ENCODE results near the gene CNTROB.

Gene CNTROB, protein sequence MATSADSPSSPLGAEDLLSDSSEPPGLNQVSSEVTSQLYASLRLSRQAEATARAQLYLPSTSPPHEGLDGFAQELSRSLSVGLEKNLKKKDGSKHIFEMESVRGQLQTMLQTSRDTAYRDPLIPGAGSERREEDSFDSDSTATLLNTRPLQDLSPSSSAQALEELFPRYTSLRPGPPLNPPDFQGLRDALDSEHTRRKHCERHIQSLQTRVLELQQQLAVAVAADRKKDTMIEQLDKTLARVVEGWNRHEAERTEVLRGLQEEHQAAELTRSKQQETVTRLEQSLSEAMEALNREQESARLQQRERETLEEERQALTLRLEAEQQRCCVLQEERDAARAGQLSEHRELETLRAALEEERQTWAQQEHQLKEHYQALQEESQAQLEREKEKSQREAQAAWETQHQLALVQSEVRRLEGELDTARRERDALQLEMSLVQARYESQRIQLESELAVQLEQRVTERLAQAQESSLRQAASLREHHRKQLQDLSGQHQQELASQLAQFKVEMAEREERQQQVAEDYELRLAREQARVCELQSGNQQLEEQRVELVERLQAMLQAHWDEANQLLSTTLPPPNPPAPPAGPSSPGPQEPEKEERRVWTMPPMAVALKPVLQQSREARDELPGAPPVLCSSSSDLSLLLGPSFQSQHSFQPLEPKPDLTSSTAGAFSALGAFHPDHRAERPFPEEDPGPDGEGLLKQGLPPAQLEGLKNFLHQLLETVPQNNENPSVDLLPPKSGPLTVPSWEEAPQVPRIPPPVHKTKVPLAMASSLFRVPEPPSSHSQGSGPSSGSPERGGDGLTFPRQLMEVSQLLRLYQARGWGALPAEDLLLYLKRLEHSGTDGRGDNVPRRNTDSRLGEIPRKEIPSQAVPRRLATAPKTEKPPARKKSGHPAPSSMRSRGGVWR

DNA sequence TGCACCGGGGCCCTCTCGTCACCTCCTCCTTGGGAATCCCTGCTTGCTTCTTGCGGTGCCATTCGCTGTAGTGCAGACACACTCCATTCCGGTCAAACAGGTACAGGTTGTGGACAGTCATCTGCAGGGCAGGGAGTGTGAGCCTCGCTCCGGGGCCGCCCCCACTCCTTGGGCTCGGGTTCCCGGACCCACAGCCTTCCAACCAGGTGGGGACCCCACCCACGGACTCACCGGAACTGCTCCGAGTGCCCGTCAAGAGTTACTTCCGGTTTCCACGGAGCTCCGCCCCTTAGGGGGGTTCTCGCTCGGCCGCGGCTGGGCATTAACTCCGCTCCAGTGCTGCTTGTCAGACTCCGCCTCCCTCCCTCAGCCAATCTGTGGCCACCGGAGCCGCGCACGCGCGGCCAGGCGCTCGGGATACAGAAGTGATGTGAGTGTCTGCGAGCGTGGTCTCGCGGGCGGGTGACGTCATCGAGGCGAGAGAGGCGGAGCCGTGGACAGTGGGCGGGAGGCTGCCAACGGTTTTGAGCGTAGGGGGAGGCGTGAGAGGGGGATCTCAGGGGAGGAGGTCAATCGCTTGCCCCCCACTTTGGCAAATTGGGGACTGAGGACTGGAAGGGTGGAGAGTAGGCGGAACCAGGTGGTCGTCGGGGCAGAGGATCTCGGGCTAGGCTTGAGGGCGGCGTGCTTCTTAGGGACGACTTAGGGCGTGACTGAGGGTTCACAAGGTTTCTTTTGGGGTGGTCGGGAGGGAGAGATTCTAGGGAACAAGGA is at the start of gene CNTROB, which contains the start of gene TRAPPC1:
TSS of gene CNTROB (plus strand) at position 498 of the 774 bp plus-strand sequence. CDS start 874 bp downstream, outside the sequence.
TSS of gene TRAPPC1 (minus strand) at position 238 of the 774 bp plus-strand sequence. CDS start at position 121, 117 bp downstream.
- peak; percentile 99 for DNase-seq (ENCODE audit: low read depth in 2 of 2)

GRCh38 chr17:7882629-7883028 is 49.4 kb upstream of the CNTROB start:
- no peak for DNase-seq (ENCODE audit: low read depth in 2 of 2)

DNA sequence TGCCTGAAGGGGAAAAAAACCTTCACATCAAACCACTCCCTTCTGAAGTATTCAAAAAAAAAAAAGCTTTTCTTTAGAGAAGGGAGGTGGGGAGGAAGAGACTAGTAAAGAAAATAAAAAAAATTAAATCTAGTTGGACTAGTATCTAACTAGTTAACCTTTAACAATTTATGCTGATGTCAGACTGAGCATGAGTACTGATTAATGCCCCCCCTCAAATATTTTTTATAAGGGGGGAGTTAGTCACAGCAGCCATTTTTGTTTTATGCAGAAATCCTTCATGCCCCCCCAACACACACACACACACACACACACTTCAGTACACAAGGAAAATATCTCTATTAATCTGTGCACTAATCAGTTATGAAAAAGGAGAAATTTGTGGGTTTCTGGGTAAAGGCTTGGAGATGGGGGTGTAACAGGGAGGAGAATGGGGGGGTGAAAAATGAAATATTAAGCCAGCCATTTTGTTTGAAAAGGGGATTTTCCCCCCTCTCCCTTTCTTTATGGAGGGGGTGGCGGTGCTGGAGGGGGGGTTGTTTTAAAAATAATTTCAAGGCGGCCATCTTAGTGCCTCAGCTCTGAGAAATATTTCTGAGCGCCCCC is 48.1 kb upstream of the CNTROB start:
- no peak for DNase-seq (ENCODE audit: low read depth in 2 of 2)

DNA sequence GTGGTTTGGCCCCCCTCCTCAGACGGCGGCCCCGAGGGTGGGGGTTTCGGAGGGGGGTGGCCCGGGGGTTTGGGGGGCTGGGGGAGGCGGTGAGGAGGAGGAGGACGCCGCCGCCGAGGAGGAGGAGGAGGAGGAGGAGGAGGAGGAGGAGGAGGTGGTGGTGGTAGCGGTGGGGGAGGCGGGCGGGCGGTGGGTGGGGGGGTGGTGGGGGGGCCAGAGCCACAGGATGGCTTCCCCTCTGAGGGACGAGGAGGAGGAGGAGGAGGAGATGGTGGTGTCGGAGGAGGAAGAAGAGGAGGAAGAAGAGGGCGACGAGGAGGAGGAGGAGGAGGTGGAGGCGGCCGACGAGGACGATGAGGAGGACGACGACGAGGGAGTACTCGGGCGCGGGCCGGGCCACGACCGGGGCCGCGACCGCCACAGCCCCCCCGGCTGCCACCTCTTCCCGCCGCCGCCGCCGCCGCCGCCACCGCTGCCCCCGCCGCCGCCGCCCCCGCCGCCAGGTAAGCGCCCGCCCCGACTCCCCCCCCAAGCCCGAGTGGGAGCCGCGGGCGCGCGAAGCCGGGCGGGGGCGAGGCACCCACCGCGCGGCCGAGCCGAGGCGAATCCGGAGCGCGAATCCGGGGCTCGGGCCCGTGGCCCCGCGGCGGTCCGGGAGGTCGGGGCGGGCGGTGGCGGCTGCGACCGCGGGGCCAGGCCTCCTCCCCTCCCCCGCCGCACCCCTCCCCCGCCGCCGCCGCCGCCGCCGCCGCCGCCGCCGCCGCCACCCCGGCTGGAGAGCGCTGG is 47.2 kb upstream of the CNTROB start:
- DNase-seq (ENCODE audit: low read depth in 2 of 2): no peak

DNA sequence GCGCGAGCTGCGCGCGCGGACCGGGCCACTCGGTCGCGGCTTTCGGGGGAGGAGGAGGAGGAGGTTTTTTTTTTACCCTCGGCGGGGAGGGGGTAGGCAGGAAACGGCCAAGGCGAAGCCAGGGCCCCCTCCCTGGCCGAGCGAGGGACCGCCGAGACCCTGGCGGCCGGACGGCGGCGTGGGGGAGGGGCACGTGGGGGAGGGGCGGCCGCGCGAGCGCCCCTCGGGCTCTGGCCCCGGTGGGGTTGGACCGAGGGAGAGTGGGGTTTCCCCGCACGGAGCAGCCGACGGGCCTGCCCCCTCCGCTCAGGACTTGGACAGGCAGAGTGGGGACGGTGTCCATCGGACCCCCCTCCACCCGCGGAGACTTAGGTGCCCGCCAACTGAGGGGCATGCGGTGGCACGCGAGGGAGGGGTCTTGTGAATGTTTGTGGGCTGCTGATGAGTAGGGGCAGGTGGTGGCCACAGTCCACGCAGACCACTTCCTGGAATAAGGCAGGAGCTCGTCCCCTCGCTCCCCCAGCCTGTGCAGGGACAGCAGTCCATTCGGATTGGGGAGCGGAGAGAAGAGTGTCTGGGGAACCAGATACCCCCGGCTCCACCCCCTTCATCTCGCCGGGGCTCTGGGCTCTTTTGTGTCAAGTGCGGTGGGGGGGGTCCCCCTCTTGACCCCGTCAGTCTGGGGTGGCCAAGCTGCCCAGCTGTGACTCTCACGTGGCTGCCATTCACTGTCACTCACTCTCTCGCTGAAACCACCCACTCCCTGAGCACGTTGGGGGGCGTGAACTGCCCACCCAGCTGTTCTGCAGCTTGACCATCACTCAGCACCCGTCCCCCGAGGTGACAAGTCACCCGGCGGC is 46.4 kb upstream of the CNTROB start:
- DNase-seq (ENCODE audit: low read depth in 2 of 2): peak in 1 of 2 donors; percentile 24

DNA sequence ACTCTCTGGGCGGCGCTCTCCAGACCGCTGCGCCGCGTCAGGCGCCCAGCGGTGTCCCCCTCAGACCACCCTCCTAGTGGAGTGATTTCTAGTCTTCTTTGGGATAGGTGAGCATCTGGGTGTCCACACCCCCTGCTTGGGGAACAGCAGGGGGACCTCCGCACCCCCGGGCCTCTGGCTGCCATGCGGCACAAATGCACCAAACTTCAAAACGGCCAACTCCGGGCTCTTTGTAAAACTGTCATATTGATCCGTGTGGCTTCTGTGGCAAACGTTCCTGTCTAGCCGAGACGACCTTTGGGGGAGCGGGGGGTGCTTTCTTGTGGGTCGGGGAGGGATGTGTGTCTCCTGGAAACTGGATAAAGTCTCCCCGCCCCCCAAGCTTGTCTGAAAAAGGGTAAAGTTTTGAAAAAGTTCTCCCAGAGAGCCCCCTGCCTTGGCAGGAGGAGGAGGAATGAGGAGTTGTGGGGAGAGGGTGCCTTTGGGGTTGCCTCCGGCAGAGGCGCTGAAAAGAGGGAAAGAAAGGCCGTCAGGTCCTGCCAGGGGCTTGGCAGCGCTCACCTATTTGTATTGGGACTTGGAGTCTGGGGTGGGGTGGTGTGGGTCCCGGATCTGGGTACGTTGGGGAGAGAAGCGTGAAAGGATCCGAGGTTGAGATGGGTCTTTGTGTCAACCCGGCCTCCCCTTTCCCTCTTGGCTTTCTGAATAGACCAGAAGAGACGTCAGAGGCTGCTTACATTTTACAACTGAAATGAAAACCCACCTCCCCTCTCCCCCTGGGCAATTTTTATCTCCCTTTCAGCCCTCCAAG is 45.6 kb upstream of the CNTROB start:
- DNase-seq (ENCODE audit: low read depth in 2 of 2): peak; percentile 34 to 36

- no peak for DNase-seq (ENCODE audit: low read depth in 2 of 2)
Measured at GRCh38 chr17:7887038-7887481, 44.9 kb upstream of the CNTROB start.

DNA sequence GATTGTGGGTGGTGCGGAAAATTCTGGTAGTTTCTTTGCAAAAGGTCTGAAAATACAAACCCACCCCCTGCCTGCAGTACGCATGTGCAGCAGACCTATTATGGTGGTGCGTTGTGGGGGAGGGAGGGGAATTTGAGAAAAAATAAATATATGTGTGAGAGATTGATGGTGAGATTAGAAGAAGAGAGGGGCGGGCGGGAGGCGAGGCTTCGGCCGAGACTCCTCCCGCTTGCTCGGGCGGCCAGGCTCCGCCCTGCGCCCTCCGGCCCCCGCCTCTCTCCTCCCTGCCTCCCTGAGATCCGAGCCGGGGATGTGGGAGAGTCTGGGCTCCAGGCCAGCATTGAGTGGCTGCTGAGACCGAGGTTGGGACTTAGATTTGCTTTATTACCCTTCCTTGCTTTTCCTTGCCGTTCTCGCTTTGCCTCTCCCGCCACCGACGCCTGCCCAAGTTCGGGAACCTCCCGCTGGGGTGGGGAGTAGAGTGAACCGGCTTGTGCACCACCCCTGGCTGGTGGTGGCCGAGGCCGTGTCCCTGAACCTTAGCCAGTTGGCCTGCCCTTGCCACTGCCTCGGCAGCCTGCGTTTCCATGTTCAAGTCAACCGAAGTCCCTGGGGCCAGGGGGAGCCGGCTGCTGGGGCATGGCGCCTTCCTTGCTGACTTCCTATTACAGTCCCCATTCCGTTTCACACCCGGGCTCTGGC is 44.4 kb upstream of the CNTROB start:
- peak; percentile 83 to 84 for DNase-seq (ENCODE audit: low read depth in 2 of 2)

- peak; percentile 30 to 50 for DNase-seq (ENCODE audit: low read depth in 2 of 2)
Measured at GRCh38 chr17:7888184-7888920, 43.7 kb upstream of the CNTROB start, which contains the start of gene CHD3. Gene CHD3, plus strand, starts transcription at chr17:7888789. Its CDS starts 212 bp downstream, at chr17:7889001.

DNA sequence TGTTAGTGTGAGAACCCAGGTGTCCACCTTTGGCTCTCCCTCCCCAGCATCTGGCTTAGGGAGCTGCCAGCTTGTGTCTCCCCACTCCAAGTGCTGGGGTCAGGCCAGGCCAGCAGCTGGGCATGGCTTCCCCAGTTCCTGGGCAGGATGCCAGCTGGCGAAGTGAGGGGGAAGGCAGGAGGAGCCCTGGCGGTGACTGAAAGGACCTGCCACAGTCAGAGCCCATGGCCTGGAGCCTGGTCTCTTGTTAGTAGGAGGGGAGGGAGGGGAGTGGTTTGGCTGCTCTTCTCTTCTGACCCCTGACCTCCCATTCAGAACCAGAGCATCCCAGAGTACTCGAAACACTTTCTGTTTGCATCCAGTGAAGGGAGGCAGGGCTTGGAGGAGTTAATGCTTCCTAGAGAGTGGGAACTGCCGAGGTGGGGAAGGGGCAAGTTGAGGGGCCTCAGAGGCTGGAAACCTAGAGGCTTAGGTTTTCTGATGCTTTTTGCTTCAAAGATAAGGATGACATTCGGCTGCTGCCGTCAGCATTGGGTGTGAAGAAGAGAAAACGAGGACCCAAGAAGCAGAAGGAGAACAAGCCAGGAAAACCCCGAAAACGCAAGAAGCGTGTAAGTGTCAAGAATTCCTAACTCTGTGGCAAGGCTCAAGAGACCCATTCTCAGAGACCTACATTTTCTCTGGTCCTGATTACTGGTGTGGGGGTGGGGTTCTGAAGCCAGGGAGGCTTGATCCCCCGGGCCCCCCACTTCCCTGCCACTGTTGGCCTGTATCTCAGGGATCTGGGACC is 42.6 kb upstream of the CNTROB start:
- peak in 1 of 2 donors; percentile 40 for DNase-seq (ENCODE audit: low read depth in 2 of 2)

DNA sequence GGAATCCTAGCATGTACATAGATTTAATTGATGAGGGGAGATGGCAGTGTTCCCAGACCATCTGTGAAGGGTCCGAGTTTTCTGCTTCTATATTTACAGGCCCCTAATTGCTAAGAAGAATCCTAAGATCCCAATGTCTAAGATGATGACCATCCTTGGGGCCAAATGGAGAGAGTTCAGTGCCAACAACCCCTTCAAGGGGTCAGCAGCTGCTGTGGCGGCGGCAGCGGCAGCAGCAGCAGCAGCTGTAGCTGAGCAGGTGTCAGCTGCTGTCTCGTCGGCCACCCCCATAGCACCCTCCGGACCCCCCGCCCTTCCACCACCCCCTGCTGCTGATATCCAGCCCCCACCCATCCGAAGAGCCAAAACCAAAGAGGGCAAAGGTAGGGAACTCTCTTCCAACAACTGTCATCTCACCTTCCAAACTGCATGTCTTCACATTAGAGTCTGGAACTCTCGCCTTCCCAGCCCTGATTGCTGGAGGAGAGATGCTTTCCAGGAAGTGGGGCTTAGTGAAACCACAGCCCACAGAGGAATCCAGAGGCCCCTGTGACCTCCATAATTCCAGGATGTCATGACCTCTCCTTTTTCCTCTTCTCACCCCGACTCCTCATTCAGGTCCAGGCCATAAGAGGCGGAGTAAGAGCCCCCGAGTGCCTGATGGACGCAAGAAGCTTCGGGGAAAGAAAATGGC is 38.7 kb upstream of the CNTROB start:
- DNase-seq (ENCODE audit: low read depth in 2 of 2): no peak

- no peak for DNase-seq (ENCODE audit: low read depth in 2 of 2)
Measured at GRCh38 chr17:7894226-7894625, 37.8 kb upstream of the CNTROB start.

DNA sequence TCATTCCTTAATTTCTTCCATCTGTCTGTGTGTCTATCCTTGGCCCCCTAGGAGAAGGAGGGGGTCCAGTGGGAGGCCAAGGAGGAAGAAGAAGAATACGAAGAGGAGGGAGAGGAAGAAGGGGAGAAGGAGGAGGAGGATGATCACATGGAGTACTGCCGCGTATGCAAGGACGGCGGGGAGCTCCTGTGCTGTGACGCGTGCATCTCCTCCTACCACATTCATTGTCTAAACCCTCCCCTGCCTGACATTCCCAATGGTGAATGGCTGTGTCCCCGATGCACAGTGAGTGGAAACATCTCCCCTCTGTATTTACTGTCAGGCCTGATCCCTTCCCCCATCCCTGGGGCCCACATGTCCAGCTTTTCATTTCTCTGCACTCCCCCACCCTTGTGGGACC is 37.1 kb upstream of the CNTROB start:
- no peak for DNase-seq (ENCODE audit: low read depth in 2 of 2)

- DNase-seq (ENCODE audit: low read depth in 2 of 2): no peak
Measured at GRCh38 chr17:7897090-7897489, 34.9 kb upstream of the CNTROB start.

- DNase-seq (ENCODE audit: low read depth in 2 of 2): no peak
Measured at GRCh38 chr17:7897773-7898172, 34.2 kb upstream of the CNTROB start.

Data from stimulated activated CD4-positive, alpha-beta T cell treated with anti-CD3 and anti-CD28 coated beads, Interleukin-15, amount 100 ng/mL, for 48 hours (primary cell).